GM18526 (cell line): ENCODE results near the gene KLHL15.

Experiments
- POLR2A ChIP-seq: IDR thresholded peaks from 3 replicates; pipeline ENCODE4 v1.6.1; 2011; ENCODE audit not compliant: insufficient read length; ENCODE audit errors: extremely low read depth

Gene KLHL15, protein sequence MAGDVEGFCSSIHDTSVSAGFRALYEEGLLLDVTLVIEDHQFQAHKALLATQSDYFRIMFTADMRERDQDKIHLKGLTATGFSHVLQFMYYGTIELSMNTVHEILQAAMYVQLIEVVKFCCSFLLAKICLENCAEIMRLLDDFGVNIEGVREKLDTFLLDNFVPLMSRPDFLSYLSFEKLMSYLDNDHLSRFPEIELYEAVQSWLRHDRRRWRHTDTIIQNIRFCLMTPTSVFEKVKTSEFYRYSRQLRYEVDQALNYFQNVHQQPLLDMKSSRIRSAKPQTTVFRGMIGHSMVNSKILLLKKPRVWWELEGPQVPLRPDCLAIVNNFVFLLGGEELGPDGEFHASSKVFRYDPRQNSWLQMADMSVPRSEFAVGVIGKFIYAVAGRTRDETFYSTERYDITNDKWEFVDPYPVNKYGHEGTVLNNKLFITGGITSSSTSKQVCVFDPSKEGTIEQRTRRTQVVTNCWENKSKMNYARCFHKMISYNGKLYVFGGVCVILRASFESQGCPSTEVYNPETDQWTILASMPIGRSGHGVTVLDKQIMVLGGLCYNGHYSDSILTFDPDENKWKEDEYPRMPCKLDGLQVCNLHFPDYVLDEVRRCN

DNA sequence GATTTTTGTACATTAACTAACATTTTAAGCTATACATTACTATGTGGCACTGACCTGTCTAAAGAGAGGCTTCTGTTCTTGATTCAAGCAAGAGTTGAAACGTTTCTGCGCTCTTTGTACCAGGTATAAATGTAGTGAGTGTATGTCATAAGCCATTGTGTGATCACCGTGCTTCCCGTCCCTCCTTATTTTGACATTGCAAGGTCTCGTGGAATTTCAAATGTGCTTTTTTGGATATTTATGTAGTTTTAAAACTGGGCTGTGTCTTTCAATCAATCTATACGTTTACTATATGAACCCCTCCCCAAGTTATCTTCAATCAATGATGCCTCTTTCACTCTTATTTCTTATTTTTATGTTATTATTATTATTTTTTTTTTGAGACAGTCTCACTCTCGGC lies at the start of gene KLHL15:
Gene KLHL15, minus strand, starts transcription at position 101 of the 400 bp plus-strand sequence. CDS start 20,493 bp downstream, outside the sequence.
- TF ChIP-seq POLR2A = no peak

DNA sequence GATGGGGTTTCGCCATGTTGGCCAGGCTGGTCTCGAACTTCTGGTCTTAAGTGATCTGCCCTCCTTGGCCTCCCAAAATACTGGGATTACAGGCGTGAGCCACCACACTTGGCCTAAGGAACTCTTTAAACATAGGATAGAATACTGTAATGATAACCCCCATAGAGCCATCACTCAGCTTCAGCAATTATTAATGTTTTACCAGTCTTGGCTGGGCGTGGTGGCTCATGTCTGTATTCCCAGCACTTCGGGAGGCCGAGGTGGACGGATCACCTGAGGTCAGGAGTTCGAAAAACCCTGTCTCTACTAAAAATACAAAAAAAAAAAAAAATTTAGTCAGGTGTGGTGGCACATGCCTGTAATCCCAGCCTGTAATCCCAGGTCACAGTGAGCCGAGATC lies 42.9 kb upstream of the KLHL15 start:
- TF ChIP-seq POLR2A = no peak

DNA sequence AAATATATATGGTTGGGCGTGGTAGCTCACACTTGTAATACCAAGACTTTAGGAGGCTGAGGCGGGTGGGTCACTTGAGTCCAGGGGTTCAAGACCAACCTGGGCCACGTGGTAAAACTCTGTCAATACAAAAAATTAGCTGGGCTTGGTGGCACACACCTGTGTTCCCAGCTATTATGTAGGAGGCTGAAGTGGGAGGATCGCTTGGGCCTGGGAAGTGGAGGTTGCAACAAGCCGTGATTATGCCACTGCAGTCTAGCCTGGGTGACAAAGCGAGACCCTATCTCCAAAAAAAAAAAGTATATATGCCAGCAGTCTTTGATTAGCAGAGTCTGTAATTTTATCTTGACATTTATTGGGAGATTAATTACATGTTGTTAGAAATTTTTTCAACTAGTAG lies 36.5 kb upstream of the KLHL15 start:
- TF ChIP-seq POLR2A = no peak

DNA sequence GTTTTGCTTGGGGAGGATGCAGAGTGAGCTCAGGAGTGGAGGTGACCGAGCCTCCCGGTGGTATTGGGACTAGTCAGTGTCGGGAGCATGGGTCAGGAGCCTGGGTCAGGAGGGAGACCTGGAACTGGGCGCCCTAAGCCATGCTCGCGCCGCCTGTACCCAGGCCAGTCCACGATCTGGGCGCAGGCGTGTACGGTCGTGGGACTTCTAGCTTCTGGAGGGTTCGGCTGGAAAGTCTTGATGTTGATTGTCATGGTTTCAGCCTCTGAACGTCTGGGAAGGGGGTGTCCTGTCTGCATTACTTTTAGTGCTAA lies 28.0 kb upstream of the KLHL15 start:
- TF ChIP-seq POLR2A = no peak

DNA sequence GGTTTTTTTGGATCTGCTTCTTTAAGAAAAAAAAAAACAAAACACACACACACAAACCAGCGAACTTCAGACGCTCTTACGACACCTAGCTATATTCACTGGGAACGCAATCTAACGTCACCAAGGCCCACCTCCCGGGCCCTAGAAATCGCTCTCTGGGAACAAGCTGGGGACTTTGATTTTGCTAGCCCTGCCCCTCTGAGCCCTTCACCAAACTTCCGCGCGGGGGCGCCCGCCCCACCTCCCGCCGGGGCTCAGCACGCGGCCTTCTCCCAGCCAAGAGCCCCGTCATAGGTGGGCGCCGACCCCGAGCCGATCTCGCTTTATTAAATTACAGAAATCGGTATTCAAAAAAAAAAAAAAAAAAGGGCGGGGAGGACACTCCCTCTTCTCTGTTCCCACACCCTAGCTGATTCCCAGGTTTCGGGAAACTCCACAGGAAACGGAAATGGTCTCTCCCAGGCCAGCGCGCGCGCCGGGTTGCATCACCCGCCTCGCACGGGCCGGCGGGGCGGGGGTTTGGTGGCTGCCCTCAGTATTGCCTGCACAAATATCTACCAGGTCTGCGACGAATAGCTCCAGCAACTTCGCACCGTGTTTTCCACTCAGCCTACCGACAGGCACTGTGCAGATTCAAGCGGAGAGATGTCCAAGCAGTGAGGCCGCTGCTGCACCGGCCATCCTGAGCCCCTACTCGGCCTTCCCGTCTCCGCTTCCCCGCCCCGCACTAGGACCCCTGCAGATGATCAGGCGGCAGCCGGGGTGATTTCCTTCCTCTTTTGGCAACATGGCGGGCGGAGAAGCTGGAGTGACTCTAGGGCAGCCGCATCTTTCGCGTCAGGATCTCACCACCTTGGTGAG lies 27.4 kb upstream of the KLHL15 start, which contains the start of gene EIF2S3:
Gene EIF2S3, plus strand, starts transcription at position 775 of the 861 bp plus-strand sequence. Its CDS starts 13 bp downstream, at position 788.
- TF ChIP-seq POLR2A = peak; percentile 94

DNA sequence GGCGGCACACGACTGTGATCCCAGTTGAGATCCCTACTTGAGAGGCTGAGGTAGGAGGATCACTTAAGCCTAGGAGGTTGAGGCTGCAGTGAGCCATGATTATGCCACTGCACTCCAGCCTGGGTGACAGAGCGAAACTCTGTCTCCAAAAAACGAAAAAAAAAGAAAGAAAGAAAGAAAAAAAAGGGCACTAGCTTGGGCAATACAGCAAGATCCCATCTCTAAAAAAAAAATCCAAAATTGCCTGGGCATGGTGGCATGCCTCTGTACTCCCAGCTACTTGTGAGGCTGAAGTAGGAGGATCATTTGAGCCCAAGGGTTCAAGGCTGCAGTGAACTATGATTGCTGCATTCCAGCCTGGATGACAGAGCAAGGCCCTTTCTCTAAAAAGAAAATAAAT lies 10.7 kb upstream of the KLHL15 start:
- TF ChIP-seq POLR2A = no peak

DNA sequence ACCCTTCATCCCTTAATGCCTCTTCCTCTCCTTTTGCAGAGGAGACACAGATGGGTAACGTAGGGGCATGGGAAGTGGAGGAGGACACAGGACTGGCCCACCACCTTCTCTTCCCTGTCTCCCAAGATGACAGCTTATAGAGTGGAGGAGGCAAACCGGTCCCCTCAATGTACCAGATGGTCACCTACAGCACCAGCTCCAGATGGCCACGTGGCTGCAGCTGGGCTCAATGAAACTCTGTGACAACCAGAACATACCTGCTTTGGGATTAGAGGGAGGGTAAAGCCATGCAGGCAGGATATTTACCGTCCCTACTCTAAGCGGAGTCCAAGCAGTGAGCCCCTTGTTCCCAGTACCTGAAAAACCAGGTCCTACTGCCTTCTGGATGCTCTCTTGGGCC lies 7.5 kb upstream of the KLHL15 start:
- TF ChIP-seq POLR2A = no peak

DNA sequence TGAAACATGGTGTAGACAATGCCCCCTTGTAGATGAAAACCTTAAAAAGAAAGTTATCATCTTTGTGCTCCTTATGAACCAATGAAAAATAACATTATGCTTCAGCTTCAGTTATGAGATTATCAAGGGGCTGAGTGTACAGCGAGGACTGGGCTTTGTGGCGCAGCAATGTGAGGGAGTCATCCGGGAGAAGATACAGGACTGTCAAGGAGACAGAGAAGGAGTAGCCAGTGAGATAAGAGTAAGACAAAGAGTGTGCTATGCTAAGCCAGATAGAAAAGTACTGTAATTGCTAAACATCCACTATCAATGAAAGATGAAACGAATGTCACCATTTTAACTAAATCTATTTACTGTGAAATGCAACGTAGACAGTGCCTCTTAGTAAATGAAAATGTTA lies 3.6 kb upstream of the KLHL15 start:
- TF ChIP-seq POLR2A = no peak

DNA sequence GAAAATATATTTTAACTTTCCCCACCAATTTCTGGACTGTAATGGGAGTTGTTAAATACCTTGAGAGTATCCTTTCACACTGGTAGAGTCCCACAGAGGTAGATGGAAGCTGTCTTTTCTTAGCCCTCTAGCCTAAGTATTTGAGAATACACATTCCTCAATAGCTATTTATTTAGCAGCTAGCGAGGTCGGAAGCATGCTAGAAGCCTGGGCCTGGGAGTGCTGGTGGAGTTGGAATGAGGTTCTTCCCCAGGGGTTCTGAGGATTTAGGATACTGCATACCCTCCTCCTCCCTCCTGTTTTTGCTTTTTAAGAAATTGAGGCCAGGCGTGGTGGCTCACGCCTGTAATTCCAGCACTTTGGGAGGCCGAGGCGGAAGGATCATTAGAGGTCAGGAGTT lies 999 bp upstream of the KLHL15 start:
- TF ChIP-seq POLR2A = no peak

DNA sequence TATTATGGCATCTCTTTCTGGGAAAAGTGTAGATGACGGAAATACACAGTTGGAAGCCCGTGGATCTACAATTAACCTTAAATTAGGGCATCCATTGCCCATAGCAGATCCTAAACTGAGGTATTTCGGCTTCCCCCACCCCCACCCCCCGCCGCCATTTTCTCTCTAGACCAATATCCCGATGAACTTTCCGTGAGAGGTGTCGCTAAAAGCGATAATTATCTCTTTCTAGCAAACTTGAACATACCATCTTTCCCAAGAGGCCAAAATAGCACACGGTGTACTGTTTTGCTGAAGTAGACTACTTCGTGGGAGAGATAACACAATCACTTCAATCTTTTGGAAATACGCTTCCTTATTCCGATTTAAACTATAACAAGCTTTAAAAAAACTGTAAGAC lies 554 bp downstream of the KLHL15 start:
- TF ChIP-seq POLR2A = no peak

DNA sequence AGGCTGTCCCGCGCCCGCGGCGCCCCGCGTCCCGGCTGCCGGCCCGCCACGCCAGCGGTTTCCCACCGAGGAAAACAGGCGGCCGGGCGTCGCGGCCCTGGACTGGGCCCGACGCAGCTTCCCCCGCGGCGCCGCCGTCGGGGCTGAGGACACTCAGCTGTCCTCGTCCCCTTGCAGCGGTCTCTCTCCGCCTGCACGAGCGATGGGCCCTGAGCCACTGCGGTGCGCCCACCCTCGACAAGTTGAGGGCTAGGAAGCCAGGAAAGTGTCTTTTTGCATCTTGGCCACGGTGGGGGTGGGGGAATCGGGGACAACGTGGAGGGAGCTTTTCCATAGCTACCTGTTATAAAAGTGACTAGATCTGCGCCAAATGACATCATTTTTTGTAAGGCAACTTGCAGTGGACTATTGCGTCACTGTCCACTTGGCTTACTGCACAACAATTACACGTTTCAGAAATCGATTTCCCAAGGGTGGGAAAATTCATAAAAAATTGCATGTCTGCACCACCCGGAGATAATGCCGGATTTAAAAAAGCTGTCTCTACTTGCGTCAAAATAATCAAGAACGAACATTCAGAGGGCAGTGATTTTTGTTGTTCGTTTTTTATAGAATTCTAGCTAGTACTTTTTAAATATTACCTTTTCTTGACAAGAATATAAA lies 1.1 kb downstream of the KLHL15 start:
- no peak for TF ChIP-seq POLR2A

DNA sequence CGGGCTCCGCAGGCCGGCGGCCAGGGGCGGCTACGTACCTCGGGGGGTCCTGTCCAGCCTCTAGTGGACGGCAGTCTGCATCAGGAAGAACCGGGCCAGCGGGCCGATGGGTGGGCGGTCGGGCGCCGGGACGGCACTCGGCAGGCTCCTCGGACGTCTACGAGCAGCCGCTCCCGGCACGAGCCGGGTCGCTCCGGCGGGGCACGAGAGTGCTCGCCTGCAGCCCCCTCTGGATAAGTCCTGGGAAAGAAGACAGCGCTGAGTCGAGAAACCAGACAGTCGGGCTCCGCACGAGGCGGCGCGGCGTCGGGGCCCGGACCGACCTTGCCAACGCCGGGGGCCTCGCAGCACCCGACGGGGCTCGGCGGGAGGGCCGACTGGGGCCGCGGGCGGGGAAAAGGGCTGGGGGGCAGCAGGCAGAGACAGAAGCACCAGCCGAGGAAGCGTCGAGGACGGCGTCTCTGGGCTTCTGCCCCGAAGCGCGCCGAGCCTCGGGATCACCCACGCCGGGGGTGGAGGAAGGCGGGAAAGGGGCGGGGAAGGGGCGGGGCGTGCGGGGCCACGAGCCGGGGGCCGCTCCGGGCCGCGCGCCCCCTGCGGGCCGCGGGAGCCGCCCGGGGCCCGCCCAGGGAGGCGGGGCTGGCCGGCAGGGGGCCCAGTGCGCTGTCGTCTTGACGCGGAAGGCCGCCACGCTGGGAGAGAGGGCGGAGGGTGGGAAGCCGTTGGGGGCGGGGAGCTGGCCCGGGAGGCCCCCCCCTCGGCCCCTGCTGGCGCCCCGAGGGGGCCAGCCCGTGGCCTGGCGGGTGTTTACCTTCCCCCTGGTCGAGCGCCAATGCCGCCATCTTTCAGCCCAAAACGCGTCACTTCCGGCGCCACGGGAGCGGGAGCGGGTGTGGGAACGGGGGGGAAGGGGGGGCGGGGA lies 1.9 kb downstream of the KLHL15 start:
- peak; percentile 97 for TF ChIP-seq POLR2A

DNA sequence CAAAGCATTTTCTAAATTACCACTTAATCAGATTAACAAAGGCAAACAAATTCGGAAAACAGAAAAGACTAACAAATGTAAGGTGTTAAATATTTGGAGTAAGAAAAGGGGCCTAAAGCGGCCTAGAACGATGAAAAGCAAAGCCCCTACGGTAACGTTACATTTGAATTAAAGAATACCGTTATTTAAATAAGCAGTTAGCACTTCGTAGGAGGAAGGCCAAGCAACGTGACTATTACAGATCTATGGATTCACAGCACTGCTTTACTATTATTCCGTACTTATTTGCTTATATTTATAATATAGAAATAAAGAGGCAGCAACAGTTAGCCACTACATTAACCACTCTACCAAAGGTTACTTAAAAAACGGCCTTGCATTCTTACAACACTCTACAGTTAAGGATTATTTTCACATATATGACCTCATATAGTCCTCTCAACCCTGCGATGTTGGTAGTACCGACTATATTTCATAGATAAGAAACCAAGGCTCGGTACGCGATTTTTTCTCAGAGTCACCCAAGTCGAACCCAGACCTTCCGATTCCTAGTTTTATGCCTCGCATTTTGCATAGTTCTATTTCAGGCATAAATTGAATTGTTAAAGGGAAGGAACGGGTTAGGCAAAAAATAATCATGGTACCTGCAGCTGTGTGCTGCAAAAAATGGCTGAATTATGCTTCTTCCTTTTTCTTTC lies 2.9 kb downstream of the KLHL15 start:
- no peak for TF ChIP-seq POLR2A

DNA sequence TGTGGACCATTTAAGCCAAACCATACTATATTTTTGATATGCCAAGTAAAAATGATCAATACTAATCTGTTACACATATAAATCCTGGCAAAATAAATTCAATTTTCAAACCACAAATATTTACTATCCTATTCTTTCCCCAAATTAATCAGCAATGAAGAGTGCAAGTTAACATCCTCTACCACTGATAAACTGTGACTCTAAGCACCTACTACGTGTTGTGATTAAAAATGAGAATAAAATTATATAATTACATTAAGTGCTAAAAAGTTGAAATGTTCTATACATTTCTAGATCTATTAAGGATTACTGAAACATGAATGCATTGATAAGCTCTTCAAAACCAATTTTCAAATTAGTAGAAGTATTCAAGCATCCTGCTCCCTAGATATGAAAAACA lies 3.4 kb downstream of the KLHL15 start:
- TF ChIP-seq POLR2A = no peak
